ENCODE data around the gene ZFP62. TPM values are rescaled to one million over a fixed set of nuclear protein-coding genes. Genes with fewer than 3 reads are reported as not detected.
A peak's percentile ranks its signal among the peaks of the same experiment; 100 is the strongest.

The ZFP62 gene
- total RNA-seq, 1 donor from 2014 or later: 30.2 TPM

DNA sequence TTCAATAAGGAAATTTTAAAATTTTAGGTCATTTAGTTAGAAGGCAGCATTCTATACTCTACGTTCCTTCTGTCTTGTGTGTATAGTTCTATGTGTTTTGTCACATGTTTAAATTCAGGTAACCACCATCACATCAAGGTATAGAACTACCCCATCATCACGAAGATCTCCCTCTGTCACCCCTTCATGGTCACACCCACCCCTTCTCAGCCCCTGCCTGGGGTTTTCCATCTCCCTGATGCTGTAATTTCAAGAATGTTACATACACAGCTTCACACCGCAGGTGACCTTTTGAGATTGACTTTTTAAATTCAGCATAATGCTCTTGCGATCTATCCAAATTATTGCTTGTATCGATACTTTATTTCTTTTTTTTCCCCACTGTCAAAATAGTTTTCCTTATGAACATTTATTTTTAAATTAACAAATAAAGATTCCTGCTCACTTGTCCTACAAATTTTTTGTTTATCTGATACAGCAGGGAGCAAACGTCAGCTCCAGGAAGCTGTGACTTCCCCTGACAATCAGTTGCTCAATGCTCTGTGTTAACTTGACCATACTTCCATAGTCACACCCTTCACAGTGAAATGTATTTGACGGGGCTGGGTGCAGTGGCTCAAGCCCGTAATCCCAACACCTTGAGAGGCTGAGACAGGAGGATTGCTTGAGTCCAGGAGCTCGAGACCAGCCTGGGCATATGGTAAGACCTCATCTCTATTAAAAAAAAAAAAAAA lies 48.1 kb upstream of the ZFP62 start:
- Mint-ChIP-seq H3K4me3 (ENCODE audit: unreplicated experiment) (no peak overlapping the region), H3K36me3 (ENCODE audit: low read depth, unreplicated experiment) (no peaks in the 10 kb centered on the region), H3K27me3 (ENCODE audit: unreplicated experiment) (peaks cover 2% of the 10 kb centered on the region), H3K9me3 (ENCODE audit: unreplicated experiment) (no peaks in the 10 kb centered on the region), H3K4me1 (ENCODE audit: unreplicated experiment) (peaks cover 25% of the 10 kb centered on the region), H3K27ac (ENCODE audit: unreplicated experiment) (peak overlapping the region; percentile 53)
- DNase-seq (ENCODE audit: low spot score): no peak
- TF ChIP-seq, protein P1, sequence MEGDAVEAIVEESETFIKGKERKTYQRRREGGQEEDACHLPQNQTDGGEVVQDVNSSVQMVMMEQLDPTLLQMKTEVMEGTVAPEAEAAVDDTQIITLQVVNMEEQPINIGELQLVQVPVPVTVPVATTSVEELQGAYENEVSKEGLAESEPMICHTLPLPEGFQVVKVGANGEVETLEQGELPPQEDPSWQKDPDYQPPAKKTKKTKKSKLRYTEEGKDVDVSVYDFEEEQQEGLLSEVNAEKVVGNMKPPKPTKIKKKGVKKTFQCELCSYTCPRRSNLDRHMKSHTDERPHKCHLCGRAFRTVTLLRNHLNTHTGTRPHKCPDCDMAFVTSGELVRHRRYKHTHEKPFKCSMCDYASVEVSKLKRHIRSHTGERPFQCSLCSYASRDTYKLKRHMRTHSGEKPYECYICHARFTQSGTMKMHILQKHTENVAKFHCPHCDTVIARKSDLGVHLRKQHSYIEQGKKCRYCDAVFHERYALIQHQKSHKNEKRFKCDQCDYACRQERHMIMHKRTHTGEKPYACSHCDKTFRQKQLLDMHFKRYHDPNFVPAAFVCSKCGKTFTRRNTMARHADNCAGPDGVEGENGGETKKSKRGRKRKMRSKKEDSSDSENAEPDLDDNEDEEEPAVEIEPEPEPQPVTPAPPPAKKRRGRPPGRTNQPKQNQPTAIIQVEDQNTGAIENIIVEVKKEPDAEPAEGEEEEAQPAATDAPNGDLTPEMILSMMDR (IDR thresholded peaks at IDR 0.05; ENCODE audit: unreplicated experiment): no peak

DNA sequence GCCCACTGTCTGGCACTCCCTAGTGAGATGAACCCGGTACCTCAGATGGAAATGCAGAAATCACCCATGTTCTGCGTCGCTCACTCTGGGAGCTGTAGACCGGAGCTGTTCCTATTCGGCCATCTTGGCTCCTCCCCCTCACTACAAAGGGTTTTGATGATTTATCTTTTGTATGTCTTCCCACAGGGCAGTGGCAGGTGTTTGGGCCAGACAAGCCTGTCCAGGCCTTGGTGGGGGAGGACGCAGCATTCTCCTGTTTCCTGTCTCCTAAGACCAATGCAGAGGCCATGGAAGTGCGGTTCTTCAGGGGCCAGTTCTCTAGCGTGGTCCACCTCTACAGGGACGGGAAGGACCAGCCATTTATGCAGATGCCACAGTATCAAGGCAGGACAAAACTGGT lies 47.3 kb upstream of the ZFP62 start:
- H3K27me3 Mint-ChIP-seq (ENCODE audit: unreplicated experiment): peaks cover 2% of the 10 kb centered on the region
- H3K9me3 Mint-ChIP-seq (ENCODE audit: unreplicated experiment): no peaks in the 10 kb centered on the region
- DNase-seq (ENCODE audit: low spot score): no peak
- H3K27ac Mint-ChIP-seq (ENCODE audit: unreplicated experiment): peak overlapping the region; percentile 24
- H3K4me3 Mint-ChIP-seq (ENCODE audit: unreplicated experiment): no peak overlapping the region
- TF ChIP-seq, protein P1 (IDR thresholded peaks at IDR 0.05; ENCODE audit: unreplicated experiment): no peak
- H3K36me3 Mint-ChIP-seq (ENCODE audit: low read depth, unreplicated experiment): no peaks in the 10 kb centered on the region
- H3K4me1 Mint-ChIP-seq (ENCODE audit: unreplicated experiment): peaks cover 25% of the 10 kb centered on the region

DNA sequence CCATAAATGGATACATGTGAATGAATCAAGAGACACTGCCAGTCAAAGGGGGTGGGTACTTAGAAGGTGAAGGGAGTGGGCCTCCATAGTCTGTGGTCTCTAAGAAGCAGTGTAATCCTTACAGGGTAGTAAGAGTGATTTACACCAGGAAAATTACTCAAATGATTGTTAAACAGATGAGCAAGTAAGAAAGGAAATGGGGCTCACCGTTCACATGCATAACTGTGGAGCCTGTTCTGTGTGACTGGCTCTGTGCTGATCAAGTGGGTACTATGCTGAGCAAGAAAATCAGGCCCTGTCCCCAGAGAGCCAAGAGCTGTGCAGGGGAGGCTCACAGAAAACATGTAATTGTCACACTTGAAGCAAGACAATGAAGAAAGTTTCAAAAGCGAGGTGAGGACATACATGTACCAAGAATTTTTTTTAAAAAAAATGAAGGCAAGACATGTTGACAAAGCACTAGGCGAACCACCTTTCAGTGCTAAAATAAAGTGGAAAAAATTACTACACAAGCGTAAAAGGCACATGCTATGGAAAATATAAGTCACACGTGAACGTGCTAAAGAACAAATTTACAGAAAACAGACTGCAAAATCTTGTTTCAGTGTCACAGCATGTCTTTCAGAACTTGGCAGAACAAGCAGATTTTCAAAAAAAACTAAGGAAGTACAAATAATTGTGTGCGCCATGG lies 40.4 kb upstream of the ZFP62 start:
- H3K4me3 Mint-ChIP-seq (ENCODE audit: unreplicated experiment): no peak overlapping the region
- DNase-seq (ENCODE audit: low spot score): no peak
- no peaks in the 10 kb centered on the region for H3K36me3 Mint-ChIP-seq (ENCODE audit: low read depth, unreplicated experiment)
- no peaks in the 10 kb centered on the region for H3K27me3 Mint-ChIP-seq (ENCODE audit: unreplicated experiment)
- H3K27ac Mint-ChIP-seq (ENCODE audit: unreplicated experiment): no peak overlapping the region
- peaks cover 14% of the 10 kb centered on the region for H3K4me1 Mint-ChIP-seq (ENCODE audit: unreplicated experiment)
- no peaks in the 10 kb centered on the region for H3K9me3 Mint-ChIP-seq (ENCODE audit: unreplicated experiment)
- TF ChIP-seq, protein P1 (IDR thresholded peaks at IDR 0.05; ENCODE audit: unreplicated experiment): no peak

DNA sequence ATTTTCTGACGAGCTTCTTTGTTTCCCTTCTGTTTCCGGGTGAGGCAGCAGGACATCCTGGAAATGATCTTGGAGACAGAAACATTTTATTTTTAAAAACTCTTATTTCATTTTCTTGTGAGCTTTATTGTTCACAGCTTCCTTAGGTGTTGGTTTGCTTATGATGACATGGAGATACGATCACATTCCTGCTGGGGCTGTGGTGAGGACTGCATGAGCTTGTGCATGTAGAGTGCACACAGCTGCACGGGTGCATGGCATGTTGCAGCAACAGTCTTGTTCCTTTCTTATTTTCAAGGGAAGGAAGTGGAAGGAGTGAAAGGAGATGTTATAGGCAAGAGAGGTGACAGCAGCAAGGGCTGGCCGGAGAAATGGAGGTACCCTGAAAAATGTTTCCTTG lies 39.1 kb upstream of the ZFP62 start:
- no peaks in the 10 kb centered on the region for H3K27me3 Mint-ChIP-seq (ENCODE audit: unreplicated experiment)
- H3K4me1 Mint-ChIP-seq (ENCODE audit: unreplicated experiment): peaks cover 14% of the 10 kb centered on the region
- DNase-seq (ENCODE audit: low spot score): no peak
- H3K36me3 Mint-ChIP-seq (ENCODE audit: low read depth, unreplicated experiment): no peaks in the 10 kb centered on the region
- TF ChIP-seq, protein P1 (IDR thresholded peaks at IDR 0.05; ENCODE audit: unreplicated experiment): no peak
- no peak overlapping the region for H3K4me3 Mint-ChIP-seq (ENCODE audit: unreplicated experiment)
- no peaks in the 10 kb centered on the region for H3K9me3 Mint-ChIP-seq (ENCODE audit: unreplicated experiment)
- no peak overlapping the region for H3K27ac Mint-ChIP-seq (ENCODE audit: unreplicated experiment)

Data from endothelial cell (in vitro differentiated cells).